Caco-2 (cell line): ENCODE measurements around the gene LRRC23. TPM values are rescaled to one million over a fixed set of nuclear protein-coding genes. Genes with fewer than 3 reads are reported as not detected.
A peak's percentile ranks its signal among the peaks of the same experiment; 100 is the strongest.
"Not testable (repeated sequence)": the region's sequence is repeated elsewhere in the genome, so short reads cannot be mapped to it uniquely, and the experiment has no call there.

Source experiments
- BruUV-seq: library from RNA; stranded (reverse); fragments of 400-500 nt; replicated peaks from 2 replicates; lab custom pipeline; 2021; lab: Mats Ljungman, UMichigan
- CTCF ChIA-PET: fragments of 300-600 bp; sonication (Branson Sonifier 250); formaldehyde crosslinking; loops from one replicate; lab custom pipeline; 2022; ENCODE audit warnings: antibody characterized with exemption; lab: Charles Lee
- POLR2A ChIA-PET: fragments of 300-600 bp; sonication (Branson Sonifier 250); formaldehyde crosslinking; loops from one replicate; lab custom pipeline; 2022; ENCODE audit warnings: antibody characterized with exemption; lab: Charles Lee
- DNase-seq, 2 experiments: peaks; one replicate each; pipeline versions ENCODE4 v3.0.0 to v3.0.0-alpha.2; 2020 to 2022
- H3K27me3 ChIP-seq: replicated peaks from 2 replicates; pipeline ENCODE4 v1.6.0; 2011; ENCODE audit warnings: low read length; ENCODE audit not compliant: control insufficient read depth, insufficient read depth
- H3K36me3 ChIP-seq: 2 replicates; pipeline ENCODE4 v1.5.1; 2011; ENCODE audit warnings: low read length; ENCODE audit not compliant: control insufficient read depth, insufficient read depth
- H3K4me1 ChIP-seq: fragments of 250-450 bp; sonication (Bioruptor Pico); 2 replicates; pipeline ENCODE4 v1.5.1; 2020; ENCODE audit warnings: mild to moderate bottlenecking
- H3K4me3 ChIP-seq: 2 replicates; pipeline ENCODE4 v1.5.1; 2011; ENCODE audit warnings: low read depth, mild to moderate bottlenecking, control low read depth, low read length
- H3K9me3 ChIP-seq: fragments of 250-450 bp; sonication (Bioruptor Pico); 2 replicates; pipeline ENCODE4 v1.5.1; 2020; ENCODE audit warnings: mild to moderate bottlenecking, moderate library complexity
- H3K27ac Mint-ChIP-seq: one replicate; pipeline ENCODE4 v1.8.0; 2022; ENCODE audit warnings: mixed read lengths; ENCODE audit not compliant: unreplicated experiment
- H3K27me3 Mint-ChIP-seq: one replicate; pipeline ENCODE4 v1.8.0; 2022; ENCODE audit warnings: mixed read lengths; ENCODE audit not compliant: insufficient read depth, unreplicated experiment
- H3K36me3 Mint-ChIP-seq: one replicate; pipeline ENCODE4 v1.8.0; 2022; ENCODE audit warnings: mild to moderate bottlenecking, mixed read lengths; ENCODE audit not compliant: insufficient read depth, unreplicated experiment
- H3K4me1 Mint-ChIP-seq: one replicate; pipeline ENCODE4 v1.8.0; 2022; ENCODE audit warnings: low read depth, mixed read lengths; ENCODE audit not compliant: unreplicated experiment
- H3K4me3 Mint-ChIP-seq: one replicate; pipeline ENCODE4 v1.8.0; 2022; ENCODE audit warnings: mild to moderate bottlenecking, moderate library complexity, mixed read lengths; ENCODE audit not compliant: unreplicated experiment
- H3K9me3 Mint-ChIP-seq: one replicate; pipeline ENCODE4 v1.8.0; 2022; ENCODE audit warnings: mixed read lengths; ENCODE audit not compliant: unreplicated experiment
- CTCF ChIP-seq, 2 experiments: fragments of 200-600 bp in 1 of 2; IDR thresholded peaks; 1 replicate in 1 of 2; 2 replicates in 1 of 2; pipeline versions ENCODE4 v1.5.1 to v1.8.0; 2011 to 2022; ENCODE audit warnings: antibody characterized with exemption in 1 of 2, control low read depth in 1 of 2, inconsistent platforms in 1 of 2, low read depth in 1 of 2, low read length in 1 of 2, mild to moderate bottlenecking in 1 of 2, moderate library complexity in 1 of 2; ENCODE audit not compliant: insufficient read depth in 1 of 2, severe bottlenecking in 1 of 2, unreplicated experiment in 1 of 2
- intact Hi-C: fragments of 100-400 bp; cut with micrococcal nuclease; formaldehyde crosslinking; loops from one replicate; pipeline ENCODE4 v1.10.0; 2022; ENCODE audit not compliant: unreplicated experiment
- total RNA-seq: library from RNA; stranded (reverse); gene quantifications from 2 replicates; pipeline ENCODE4 v1.2.3, GENCODE V29; 2022

Gene LRRC23
- total RNA-seq, 1 experiment from 2014 or later = 8.6 TPM

GRCh38 chr12:6887460-6887859, 17.2 kb upstream of the LRRC23 start:
- H3K27me3 ChIP-seq = no peaks in the 10 kb centered on the region
- intact Hi-C loops = no loop called here
- Mint-ChIP-seq H3K27ac (peak overlapping the region; percentile 98), H3K4me3 (no peak overlapping the region), H3K9me3 (no peaks in the 10 kb centered on the region), H3K36me3 (peaks cover 80% of the 10 kb centered on the region), H3K4me1 (peaks cover 21% of the 10 kb centered on the region), H3K27me3 (no peaks in the 10 kb centered on the region)
- ChIA-PET CTCF (interaction anchor here (0.6 to 2.9 kb wide), 4 partner anchors 15 to 121 kb away, joined by 3 to 12 read pairs (median 3); partner anchors contain the start of gene SPSB2), POLR2A (interaction anchor here (1.9 kb wide), 1 partner anchor 15 kb away, joined by 12 read pairs; the partner anchor contains the start of gene SPSB2)
- H3K9me3 ChIP-seq = no peaks in the 10 kb centered on the region
- DNase-seq = peak in 1 of 2 experiments; percentile 48
- no TSS peak for BruUV-seq
- H3K4me3 ChIP-seq = no peak overlapping the region
- H3K36me3 ChIP-seq = peaks cover 6% of the 10 kb centered on the region; the same call in 1 of the 2 replicates
- peaks cover 50% of the 10 kb centered on the region for H3K4me1 ChIP-seq
- TF ChIP-seq CTCF (IDR thresholded peaks at IDR 0.05; ENCODE audit: insufficient read depth in 1 of 2, low read depth in 1 of 2, low read length in 1 of 2, severe bottlenecking in 1 of 2, unreplicated experiment in 1 of 2) = no peak

GRCh38 chr12:6888360-6888759, 16.3 kb upstream of the LRRC23 start:
- no peaks in the 10 kb centered on the region for H3K9me3 ChIP-seq
- H3K27me3 Mint-ChIP-seq = no peaks in the 10 kb centered on the region
- ChIA-PET CTCF (interaction anchor here (2.9 kb wide), 1 partner anchor 16 kb away, joined by 12 read pairs; the partner anchor contains the start of gene SPSB2), POLR2A (no interaction called here)
- no TSS peak for BruUV-seq
- H3K36me3 ChIP-seq = peaks cover 6% of the 10 kb centered on the region; the same call in 1 of the 2 replicates
- H3K4me3 ChIP-seq = no peak overlapping the region
- H3K36me3 Mint-ChIP-seq = peaks cover 72% of the 10 kb centered on the region
- H3K4me3 Mint-ChIP-seq = no peak overlapping the region
- no peak for TF ChIP-seq CTCF (IDR thresholded peaks at IDR 0.05; ENCODE audit: insufficient read depth in 1 of 2, low read depth in 1 of 2, low read length in 1 of 2, severe bottlenecking in 1 of 2, unreplicated experiment in 1 of 2)
- peaks cover 50% of the 10 kb centered on the region for H3K4me1 ChIP-seq
- H3K9me3 Mint-ChIP-seq = no peaks in the 10 kb centered on the region
- H3K4me1 Mint-ChIP-seq = peaks cover 21% of the 10 kb centered on the region
- H3K27ac Mint-ChIP-seq = peak overlapping the region; percentile 98
- intact Hi-C loops = no loop called here
- H3K27me3 ChIP-seq = no peaks in the 10 kb centered on the region
- DNase-seq = no peak

- H3K4me3 ChIP-seq, H3K27me3 Mint-ChIP-seq, H3K27me3 ChIP-seq, H3K4me3 Mint-ChIP-seq, intact Hi-C loops, POLR2A ChIA-PET, DNase-seq, H3K9me3 ChIP-seq, H3K36me3 ChIP-seq, H3K9me3 Mint-ChIP-seq, BruUV-seq: not testable (repeated sequence)
- peaks cover 50% of the 10 kb centered on the region for H3K4me1 ChIP-seq
- CTCF ChIA-PET = interaction anchor here (2.9 kb wide), 1 partner anchor 16 kb away, joined by 12 read pairs; the partner anchor contains the start of gene SPSB2
- Mint-ChIP-seq H3K36me3 (peaks cover 68% of the 10 kb centered on the region), H3K4me1 (peaks cover 21% of the 10 kb centered on the region), H3K27ac (peak overlapping the region; percentile 96)
These were observed 15.8 kb upstream of the LRRC23 start for GRCh38 chr12:6888794-6889193.

- H3K36me3 ChIP-seq, BruUV-seq, H3K9me3 ChIP-seq, CTCF ChIA-PET, POLR2A ChIA-PET, H3K27me3 ChIP-seq, DNase-seq, intact Hi-C loops, H3K4me3 ChIP-seq, H3K27me3 Mint-ChIP-seq, H3K9me3 Mint-ChIP-seq: not testable (repeated sequence)
- H3K4me1 ChIP-seq = peaks cover 46% of the 10 kb centered on the region
- H3K27ac Mint-ChIP-seq = peak overlapping the region; percentile 96
- H3K36me3 Mint-ChIP-seq = peaks cover 56% of the 10 kb centered on the region
- peak overlapping the region; percentile 80 for H3K4me3 Mint-ChIP-seq
- peaks cover 14% of the 10 kb centered on the region for H3K4me1 Mint-ChIP-seq
These were observed 14.6 kb upstream of the LRRC23 start for GRCh38 chr12:6889775-6890573.
